Fibroblast of villous mesenchyme (primary cell): ENCODE measurements around the gene EFNA4. TPM values are rescaled to one million over a fixed set of nuclear protein-coding genes. Genes with fewer than 3 reads are reported as not detected.

Experiments used
- DNase-seq: peaks from one replicate; pipeline ENCODE4 v3.0.0-alpha.2; 2010; ENCODE audit warnings: low read depth
- H3K4me3 ChIP-seq: 2 replicates; pipeline ENCODE4 v1.5.1; 2011; ENCODE audit warnings: low read depth, mild to moderate bottlenecking, low read length
- total RNA-seq: library from RNA; depleted of rRNA; stranded (reverse); fragments of >200 nt; gene quantifications from 2 replicates; pipeline ENCODE4 v1.2.3, GENCODE V29; 2012
- TF ChIP-seq, protein P1 (sequence below): IDR thresholded peaks from 2 replicates; pipeline ENCODE4 v1.5.1; 2012; ENCODE audit warnings: low read depth, mild to moderate bottlenecking, low read length; ENCODE audit not compliant: insufficient read depth

Gene EFNA4
- total RNA-seq, 1 donor = 2.6 TPM

DNA sequence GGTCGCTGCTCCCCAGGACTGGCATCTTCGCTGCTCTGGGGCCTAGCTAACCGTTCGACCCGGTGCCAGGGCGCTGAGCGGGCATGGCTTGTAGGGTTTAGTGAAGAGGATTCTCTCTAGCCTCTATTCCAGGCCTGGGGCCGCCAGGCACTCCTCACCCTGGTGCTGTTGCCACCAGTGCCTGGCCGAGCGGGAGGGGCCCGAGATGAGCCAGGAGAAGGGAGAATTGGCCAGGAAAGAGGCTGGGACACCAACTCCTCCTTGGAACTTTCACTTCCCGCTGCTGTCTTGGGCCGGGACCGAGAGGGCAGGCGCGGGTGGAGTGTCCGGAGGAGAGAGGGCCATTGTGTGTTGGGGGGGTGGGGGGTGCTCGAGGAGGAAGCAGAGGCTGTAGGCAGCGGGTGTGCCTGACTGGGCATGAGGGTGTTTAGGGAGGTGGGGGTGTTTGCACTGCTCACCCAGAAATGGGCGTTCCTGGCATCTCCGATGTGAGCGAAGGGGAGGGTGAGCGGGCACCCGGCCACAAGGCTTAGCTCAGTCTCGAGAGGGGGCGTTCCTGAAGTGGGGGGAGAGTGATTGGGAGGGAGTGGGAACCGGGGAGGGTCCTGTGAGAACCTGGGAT lies 11.7 kb upstream of the EFNA4 start:
- H3K4me3 ChIP-seq = peak overlapping the region; percentile 73
- TF ChIP-seq, protein P1, sequence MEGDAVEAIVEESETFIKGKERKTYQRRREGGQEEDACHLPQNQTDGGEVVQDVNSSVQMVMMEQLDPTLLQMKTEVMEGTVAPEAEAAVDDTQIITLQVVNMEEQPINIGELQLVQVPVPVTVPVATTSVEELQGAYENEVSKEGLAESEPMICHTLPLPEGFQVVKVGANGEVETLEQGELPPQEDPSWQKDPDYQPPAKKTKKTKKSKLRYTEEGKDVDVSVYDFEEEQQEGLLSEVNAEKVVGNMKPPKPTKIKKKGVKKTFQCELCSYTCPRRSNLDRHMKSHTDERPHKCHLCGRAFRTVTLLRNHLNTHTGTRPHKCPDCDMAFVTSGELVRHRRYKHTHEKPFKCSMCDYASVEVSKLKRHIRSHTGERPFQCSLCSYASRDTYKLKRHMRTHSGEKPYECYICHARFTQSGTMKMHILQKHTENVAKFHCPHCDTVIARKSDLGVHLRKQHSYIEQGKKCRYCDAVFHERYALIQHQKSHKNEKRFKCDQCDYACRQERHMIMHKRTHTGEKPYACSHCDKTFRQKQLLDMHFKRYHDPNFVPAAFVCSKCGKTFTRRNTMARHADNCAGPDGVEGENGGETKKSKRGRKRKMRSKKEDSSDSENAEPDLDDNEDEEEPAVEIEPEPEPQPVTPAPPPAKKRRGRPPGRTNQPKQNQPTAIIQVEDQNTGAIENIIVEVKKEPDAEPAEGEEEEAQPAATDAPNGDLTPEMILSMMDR = no peak
- DNase-seq = peak; percentile 23

DNA sequence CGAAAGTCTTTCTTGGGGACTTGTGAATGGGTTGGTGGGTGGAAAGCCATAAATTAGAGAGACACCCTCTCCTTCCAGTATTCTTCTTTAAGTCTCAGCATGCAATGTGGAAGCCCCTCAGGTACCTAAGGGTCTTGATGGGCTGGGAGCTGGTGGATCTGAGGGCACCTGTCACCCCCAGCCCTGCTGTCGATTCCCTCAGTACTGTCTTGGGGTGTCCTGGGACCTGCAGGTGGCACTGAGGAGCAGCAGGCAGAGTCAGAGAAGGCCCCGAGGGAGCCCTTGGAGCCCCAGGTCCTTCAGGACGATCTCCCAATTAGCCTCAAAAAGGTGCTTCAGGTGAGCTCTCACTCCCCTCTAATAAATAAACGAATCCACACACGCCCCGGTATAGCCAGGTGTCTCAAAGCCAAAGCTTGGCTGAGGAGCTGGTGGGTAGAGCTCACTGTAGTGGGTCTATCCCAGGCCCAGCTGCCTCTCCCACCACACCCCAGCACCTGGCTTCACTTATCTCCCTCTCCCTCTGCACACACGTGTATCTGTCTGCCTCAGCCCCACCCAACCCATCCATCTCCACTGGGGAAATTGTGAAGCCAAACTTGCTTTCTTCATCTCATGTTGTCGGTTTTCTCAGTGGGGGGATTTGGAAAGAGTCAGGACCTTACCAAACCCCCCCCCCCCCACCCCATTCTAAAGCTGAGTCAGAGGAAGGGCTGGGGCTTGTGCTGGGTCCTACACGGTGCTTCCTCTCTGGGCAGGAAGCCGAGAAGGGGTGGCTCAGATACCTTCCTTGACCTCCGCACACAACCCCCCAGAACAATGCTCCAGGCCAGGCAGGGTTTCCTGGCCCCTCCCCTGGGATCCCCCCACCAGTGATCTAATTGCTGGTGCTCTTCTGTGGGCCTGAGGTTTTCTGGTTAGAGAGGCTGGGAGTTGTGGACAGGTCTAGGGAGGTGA lies 10.8 kb upstream of the EFNA4 start:
- H3K4me3 ChIP-seq = peak overlapping the region; percentile 73
- TF ChIP-seq, protein P1 = no peak
- no peak for DNase-seq

DNA sequence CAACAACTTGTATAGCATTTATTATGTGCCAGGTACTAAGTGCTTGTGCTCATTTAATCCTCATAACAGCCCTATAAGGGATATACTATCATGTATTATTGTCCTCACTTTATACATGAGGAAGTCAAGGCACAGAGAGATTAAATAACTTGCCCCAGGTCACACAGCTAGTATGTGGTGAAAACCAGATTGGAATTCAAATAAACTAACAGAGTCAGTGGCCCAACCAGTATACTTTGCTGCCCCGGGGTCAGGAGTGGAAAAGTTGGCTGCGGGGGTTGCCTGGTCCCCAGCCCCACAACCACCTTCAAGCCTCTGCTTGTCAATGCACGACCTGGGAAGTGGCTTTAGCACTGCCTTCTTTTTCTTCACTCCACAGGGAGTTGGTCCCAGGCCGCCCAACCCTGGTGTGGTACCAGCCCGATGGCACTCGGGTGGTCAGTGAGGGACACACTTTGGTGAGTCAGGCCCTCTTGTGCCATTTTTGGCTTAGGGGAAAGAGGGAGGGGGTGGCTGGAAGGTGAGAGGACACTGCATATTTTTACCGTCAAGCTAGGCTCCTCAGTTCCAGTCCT lies 9.9 kb upstream of the EFNA4 start:
- H3K4me3 ChIP-seq = no peak overlapping the region
- TF ChIP-seq, protein P1 = no peak
- DNase-seq = no peak

DNA sequence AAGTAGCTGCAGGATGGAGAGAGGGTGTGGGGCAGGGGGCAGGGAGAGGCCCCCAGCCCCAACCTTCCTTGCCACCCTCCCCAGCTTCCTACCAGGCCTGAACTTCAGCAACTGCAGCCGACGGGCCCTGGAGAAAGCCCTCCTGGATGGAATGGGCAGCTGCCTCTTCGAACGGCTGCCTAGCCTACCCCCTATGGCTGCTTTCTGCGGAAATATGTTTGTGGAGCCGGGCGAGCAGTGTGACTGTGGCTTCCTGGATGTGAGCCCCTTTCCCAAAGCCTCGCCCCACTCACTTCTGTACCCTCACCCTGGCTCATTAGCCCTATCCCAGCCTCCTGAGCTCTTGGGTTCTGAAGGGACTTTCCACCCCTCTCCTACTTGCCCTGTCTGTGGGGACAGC lies 6.4 kb upstream of the EFNA4 start:
- TF ChIP-seq, protein P1 = no peak
- H3K4me3 ChIP-seq = no peak overlapping the region
- DNase-seq = no peak

DNA sequence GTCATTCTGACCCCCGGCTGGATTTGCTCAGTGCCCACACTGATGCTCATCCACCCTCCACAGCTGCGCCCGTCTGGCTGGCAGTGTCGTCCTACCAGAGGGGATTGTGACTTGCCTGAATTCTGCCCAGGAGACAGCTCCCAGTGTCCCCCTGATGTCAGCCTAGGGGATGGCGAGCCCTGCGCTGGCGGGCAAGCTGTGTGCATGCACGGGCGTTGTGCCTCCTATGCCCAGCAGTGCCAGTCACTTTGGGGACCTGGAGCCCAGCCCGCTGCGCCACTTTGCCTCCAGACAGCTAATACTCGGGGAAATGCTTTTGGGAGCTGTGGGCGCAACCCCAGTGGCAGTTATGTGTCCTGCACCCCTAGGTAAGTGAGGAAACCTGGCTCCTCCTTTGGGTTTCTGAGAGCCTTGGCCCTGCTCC lies 5.7 kb upstream of the EFNA4 start:
- no peak for DNase-seq
- TF ChIP-seq, protein P1 = peak; percentile 12

DNA sequence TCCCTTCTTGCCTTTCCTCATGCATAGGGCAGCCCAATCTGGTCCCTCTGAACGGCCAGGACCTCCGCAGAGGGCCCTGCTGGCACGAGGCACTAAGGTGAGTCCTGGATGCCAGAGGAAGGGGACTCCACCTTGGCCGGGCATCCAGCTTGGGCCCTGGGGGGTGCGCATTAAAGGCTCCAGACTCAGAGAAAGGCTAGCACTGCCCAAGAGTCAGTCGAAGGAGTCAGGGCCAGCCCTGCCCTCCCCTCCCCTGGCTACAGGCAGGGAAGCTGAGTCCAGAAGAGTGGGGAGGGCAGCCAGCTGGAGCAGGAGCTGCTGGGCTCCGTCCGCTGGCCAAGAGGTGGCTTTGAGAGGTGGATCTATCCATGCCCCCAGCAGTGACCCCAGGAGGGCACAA lies 2.8 kb upstream of the EFNA4 start:
- no peak for DNase-seq
- no peak overlapping the region for H3K4me3 ChIP-seq
- TF ChIP-seq, protein P1 = no peak

More for the DNA sequence above, 5.7 kb upstream of the EFNA4 start:
- H3K4me3 ChIP-seq = no peak overlapping the region
